HCT116 (cell line): ENCODE measurements around the gene LRRC9. TPM values are rescaled to one million over a fixed set of nuclear protein-coding genes. Genes with fewer than 3 reads are reported as not detected.

Experiments
- ATAC-seq: fragments of 200-7000 bp; cut with Tn5 transposase; 2 replicates; pipeline ENCODE4 v1.9.1; 2020; ENCODE audit warnings: mild to moderate bottlenecking, moderate library complexity
- BruUV-seq: library from RNA; stranded (reverse); fragments of 400-500 nt; replicated peaks from 2 replicates; lab custom pipeline; 2021; lab: Mats Ljungman, UMichigan
- CTCF ChIA-PET: fragments of 300-600 bp; sonication (Branson Sonifier 250); formaldehyde crosslinking; loops from one replicate; lab custom pipeline; 2021; ENCODE audit warnings: antibody characterized with exemption; lab: Charles Lee
- POLR2A ChIA-PET: fragments of 300-600, 350-600 bp; sonication (Branson Sonifier 250); formaldehyde crosslinking; loops from one replicate; lab custom pipeline; 2021; ENCODE audit warnings: antibody characterized with exemption; lab: Charles Lee
- RAD21 ChIA-PET, 2 experiments: fragments of 300-600 bp; sonication (Branson Sonifier 250); formaldehyde crosslinking; loops; one replicate each; lab custom pipeline; 2023; ENCODE audit warnings: low total read pairs in 2 of 2; ENCODE audit not compliant: uncharacterized antibody in 2 of 2, unreplicated experiment in 2 of 2, low non-redundant PET in 1 of 2; lab: Charles Lee
- DNase-seq: peaks from one replicate; pipeline ENCODE4 v3.0.0-alpha.2; 2010; ENCODE audit warnings: low read depth, low spot score
- H2AFZ ChIP-seq: fragments of 200-600 bp; shearing (Covaris generic), sonication (generic); 2 replicates; pipeline ENCODE4 v1.6.1; 2017; ENCODE audit warnings: low read depth, mixed run types, mixed read lengths, antibody characterized with exemption, low read length; ENCODE audit not compliant: poor library complexity, severe bottlenecking
- H3K27ac ChIP-seq: 2 replicates; pipeline ENCODE4 v1.5.1; 2012; ENCODE audit warnings: low read depth, low read length
- H3K27me3 ChIP-seq: fragments of 200-600 bp; sonication (generic); 2 replicates; pipeline ENCODE4 v1.6.1; 2016; ENCODE audit warnings: mixed run types, low read length, mixed read lengths; ENCODE audit not compliant: insufficient read depth
- H3K36me3 ChIP-seq, 2 experiments: fragments of 200-500 bp in 1 of 2; fragments of 200-600 bp in 1 of 2; sonication (Bioruptor generic) in 1 of 2; sonication (generic) in 1 of 2; 2 replicates each; pipeline versions ENCODE4 v1.5.1 to v1.6.1; 2014 to 2016; ENCODE audit warnings: low read length in 2 of 2, inconsistent platforms in 1 of 2, mixed read lengths in 1 of 2, mixed run types in 1 of 2; ENCODE audit not compliant: insufficient read depth in 2 of 2, control insufficient read depth in 1 of 2
- H3K4me1 ChIP-seq, 2 experiments: fragments of 200-600 bp in 1 of 2; sonication (generic) in 1 of 2; 2 replicates each; pipeline versions ENCODE4 v1.5.1 to v1.6.1; 2012 to 2017; ENCODE audit warnings: low read length in 2 of 2, inconsistent platforms in 1 of 2, mild to moderate bottlenecking in 1 of 2, mixed read lengths in 1 of 2, mixed run types in 1 of 2, moderate library complexity in 1 of 2; ENCODE audit not compliant: insufficient read depth in 2 of 2, control insufficient read depth in 1 of 2
- H3K4me2 ChIP-seq: fragments of 200-600 bp; sonication (generic); 2 replicates; pipeline ENCODE4 v1.6.1; 2017; ENCODE audit warnings: mixed run types, low read length, mixed read lengths
- H3K4me3 ChIP-seq, 2 experiments: fragments of 200-600 bp in 1 of 2; sonication (generic) in 1 of 2; replicated peaks in 1 of 2; 2 replicates each; pipeline ENCODE4 v1.5.1; 2011 to 2016; ENCODE audit warnings: low read length in 2 of 2, control low read depth in 1 of 2, low read depth in 1 of 2, mild to moderate bottlenecking in 1 of 2, mixed read lengths in 1 of 2, mixed run types in 1 of 2
- H3K79me2 ChIP-seq: fragments of 200-600 bp; sonication (generic); 2 replicates; pipeline ENCODE4 v1.6.1; 2017; ENCODE audit warnings: mild to moderate bottlenecking, mixed run types, low read length, moderate library complexity, mixed read lengths; ENCODE audit not compliant: insufficient read depth
- H3K9ac ChIP-seq: fragments of 200-600 bp; sonication (generic); 2 replicates; pipeline ENCODE4 v1.6.1; 2016; ENCODE audit warnings: low read length, mixed read lengths
- H3K9me2 ChIP-seq: fragments of 200-600 bp; sonication (generic), shearing (Covaris generic); 2 replicates; pipeline ENCODE4 v1.6.1; 2017; ENCODE audit warnings: mixed run types, mild to moderate bottlenecking, moderate library complexity; ENCODE audit not compliant: insufficient read depth
- H3K9me3 ChIP-seq, 2 experiments: fragments of 200-500 bp in 1 of 2; fragments of 200-600 bp in 1 of 2; sonication (Bioruptor generic) in 1 of 2; sonication (generic) in 1 of 2; 2 replicates each; pipeline ENCODE4 v1.6.1; 2014 to 2017; ENCODE audit warnings: low read length in 2 of 2, mixed read lengths in 2 of 2, inconsistent platforms in 1 of 2, low read depth in 1 of 2, mild to moderate bottlenecking in 1 of 2, mixed run types in 1 of 2, moderate library complexity in 1 of 2; ENCODE audit not compliant: control insufficient read depth in 1 of 2, insufficient read depth in 1 of 2
- H4K20me1 ChIP-seq: fragments of 200-600 bp; sonication (generic), shearing (Covaris generic); 2 replicates; pipeline ENCODE4 v1.6.1; 2017; ENCODE audit warnings: mixed run types, mild to moderate bottlenecking, moderate library complexity; ENCODE audit not compliant: insufficient read depth
- CBX3 ChIP-seq: IDR thresholded peaks from 2 replicates; pipeline ENCODE4 v1.6.1; 2012; ENCODE audit warnings: low read depth
- EGR1 ChIP-seq: IDR thresholded peaks from 2 replicates; pipeline ENCODE4 v1.6.1; 2012; ENCODE audit warnings: low read depth
- ELF1 ChIP-seq: IDR thresholded peaks from 2 replicates; pipeline ENCODE4 v1.6.1; 2012; ENCODE audit warnings: low read depth, borderline replicate concordance
- EZH2 ChIP-seq: fragments of 200-600 bp; sonication (generic); IDR thresholded peaks from 2 replicates; pipeline ENCODE4 v1.6.1; 2017; ENCODE audit warnings: antibody characterized with exemption, mixed run types
- FOSL1 ChIP-seq: IDR thresholded peaks from 2 replicates; pipeline ENCODE4 v1.6.1; 2012; ENCODE audit warnings: low read depth
- JUND ChIP-seq: IDR thresholded peaks from 2 replicates; pipeline ENCODE4 v1.6.1; 2012
- MAX ChIP-seq: IDR thresholded peaks from 2 replicates; pipeline ENCODE4 v1.6.1; 2012
- POLR2A ChIP-seq: IDR thresholded peaks from 2 replicates; pipeline ENCODE4 v1.7.0; 2011; ENCODE audit warnings: borderline replicate concordance; ENCODE audit not compliant: insufficient read depth, insufficient read length; ENCODE audit errors: extremely low read depth
- POLR2AphosphoS5 ChIP-seq: IDR thresholded peaks from 2 replicates; pipeline ENCODE4 v1.6.1; 2011; ENCODE audit warnings: mild to moderate bottlenecking, low read depth, low read length, moderate library complexity
- RAD21 ChIP-seq: IDR thresholded peaks from 2 replicates; pipeline ENCODE4 v1.6.1; 2012; ENCODE audit warnings: low read depth, mild to moderate bottlenecking
- SIN3A ChIP-seq: IDR thresholded peaks from 2 replicates; pipeline ENCODE4 v1.6.1; 2012; ENCODE audit warnings: low read depth
- SP1 ChIP-seq: IDR thresholded peaks from 2 replicates; pipeline ENCODE4 v1.6.1; 2012; ENCODE audit warnings: low read depth
- SRF ChIP-seq: IDR thresholded peaks from 2 replicates; pipeline ENCODE4 v1.6.1; 2012; ENCODE audit warnings: low read depth
- YY1 ChIP-seq: IDR thresholded peaks from 2 replicates; pipeline ENCODE4 v1.6.1; 2011; ENCODE audit warnings: low read length, low read depth, moderate library complexity, mild to moderate bottlenecking; ENCODE audit not compliant: insufficient replicate concordance; ENCODE audit errors: extremely low read depth
- ZFX ChIP-seq: fragments of 450-650 bp; IDR thresholded peaks from 2 replicates; pipeline ENCODE4 v1.6.1; 2017
- ZNF274 ChIP-seq: fragments of 200-500 bp; sonication (Bioruptor generic); IDR thresholded peaks from 2 replicates; pipeline ENCODE4 v1.6.1; 2014; ENCODE audit warnings: mild to moderate bottlenecking, low read depth, low read length, inconsistent platforms
- intact Hi-C: fragments of 100-400 bp; cut with micrococcal nuclease; formaldehyde crosslinking; loops from 2 replicates; pipeline ENCODE4 v1.10.0; 2022
- total RNA-seq: library from RNA; stranded (reverse); gene quantifications from one replicate; pipeline ENCODE4 v1.2.1, GENCODE V29; 2021; ENCODE audit not compliant: unreplicated experiment
- TF ChIP-seq, protein P1 (sequence below): IDR thresholded peaks from 2 replicates; pipeline ENCODE4 v1.6.1; 2012
- TF ChIP-seq, protein P2 (sequence below): IDR thresholded peaks from 2 replicates; pipeline ENCODE4 v1.6.1; 2011; ENCODE audit warnings: mild to moderate bottlenecking, low read length, moderate library complexity; ENCODE audit not compliant: insufficient replicate concordance; ENCODE audit errors: extremely low read depth
- TF ChIP-seq, protein P3 (sequence below): IDR thresholded peaks from 2 replicates; pipeline ENCODE4 v1.6.1; 2012; ENCODE audit warnings: low read depth

LRRC9 gene
- total RNA-seq, 1 experiment from 2014 or later = not detected

GRCh38 chr14:60106339-60106738, 186.4 kb downstream of the LRRC9 start (continued):
- TF ChIP-seq SRF = no peak
- TF ChIP-seq, all 23 proteins: peak for 0

GRCh38 chr14:60107477-60107876, 187.5 kb downstream of the LRRC9 start:
- Histone ChIP-seq H4K20me1 (no peaks in the 10 kb centered on the region; the same call in 1 of the 2 replicates), H3K4me1 (no peaks in the 10 kb centered on the region), H3K36me3 (no peaks in the 10 kb centered on the region; a peak in 1 of 4 replicates), H3K9me2 (no peaks in the 10 kb centered on the region), H3K27me3 (no peaks in the 10 kb centered on the region), H3K4me3 (no peak overlapping the region), H3K9ac (no peak overlapping the region), H3K9me3 (no peaks in the 10 kb centered on the region), H3K79me2 (peaks cover 92% of the 10 kb centered on the region), H3K27ac (no peak overlapping the region), H2AFZ (no peak overlapping the region), H3K4me2 (no peak overlapping the region)
- intact Hi-C loops = no loop called here
- TF ChIP-seq ZNF274 (no peak), ELF1 (no peak), POLR2AphosphoS5 (no peak), ZFX (no peak), SIN3A (no peak), FOSL1 (no peak), CBX3 (no peak), EZH2 (no peak), SRF (no peak), EGR1 (no peak), POLR2A (no peak), YY1 (no peak), SP1 (no peak), MAX (no peak), JUND (no peak), RAD21 (no peak)
- TF ChIP-seq, protein P1, sequence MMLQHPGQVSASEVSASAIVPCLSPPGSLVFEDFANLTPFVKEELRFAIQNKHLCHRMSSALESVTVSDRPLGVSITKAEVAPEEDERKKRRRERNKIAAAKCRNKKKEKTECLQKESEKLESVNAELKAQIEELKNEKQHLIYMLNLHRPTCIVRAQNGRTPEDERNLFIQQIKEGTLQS = no peak
- TF ChIP-seq, protein P2, sequence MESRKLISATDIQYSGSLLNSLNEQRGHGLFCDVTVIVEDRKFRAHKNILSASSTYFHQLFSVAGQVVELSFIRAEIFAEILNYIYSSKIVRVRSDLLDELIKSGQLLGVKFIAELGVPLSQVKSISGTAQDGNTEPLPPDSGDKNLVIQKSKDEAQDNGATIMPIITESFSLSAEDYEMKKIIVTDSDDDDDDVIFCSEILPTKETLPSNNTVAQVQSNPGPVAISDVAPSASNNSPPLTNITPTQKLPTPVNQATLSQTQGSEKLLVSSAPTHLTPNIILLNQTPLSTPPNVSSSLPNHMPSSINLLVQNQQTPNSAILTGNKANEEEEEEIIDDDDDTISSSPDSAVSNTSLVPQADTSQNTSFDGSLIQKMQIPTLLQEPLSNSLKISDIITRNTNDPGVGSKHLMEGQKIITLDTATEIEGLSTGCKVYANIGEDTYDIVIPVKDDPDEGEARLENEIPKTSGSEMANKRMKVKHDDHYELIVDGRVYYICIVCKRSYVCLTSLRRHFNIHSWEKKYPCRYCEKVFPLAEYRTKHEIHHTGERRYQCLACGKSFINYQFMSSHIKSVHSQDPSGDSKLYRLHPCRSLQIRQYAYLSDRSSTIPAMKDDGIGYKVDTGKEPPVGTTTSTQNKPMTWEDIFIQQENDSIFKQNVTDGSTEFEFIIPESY = no peak
- TF ChIP-seq, protein P3, sequence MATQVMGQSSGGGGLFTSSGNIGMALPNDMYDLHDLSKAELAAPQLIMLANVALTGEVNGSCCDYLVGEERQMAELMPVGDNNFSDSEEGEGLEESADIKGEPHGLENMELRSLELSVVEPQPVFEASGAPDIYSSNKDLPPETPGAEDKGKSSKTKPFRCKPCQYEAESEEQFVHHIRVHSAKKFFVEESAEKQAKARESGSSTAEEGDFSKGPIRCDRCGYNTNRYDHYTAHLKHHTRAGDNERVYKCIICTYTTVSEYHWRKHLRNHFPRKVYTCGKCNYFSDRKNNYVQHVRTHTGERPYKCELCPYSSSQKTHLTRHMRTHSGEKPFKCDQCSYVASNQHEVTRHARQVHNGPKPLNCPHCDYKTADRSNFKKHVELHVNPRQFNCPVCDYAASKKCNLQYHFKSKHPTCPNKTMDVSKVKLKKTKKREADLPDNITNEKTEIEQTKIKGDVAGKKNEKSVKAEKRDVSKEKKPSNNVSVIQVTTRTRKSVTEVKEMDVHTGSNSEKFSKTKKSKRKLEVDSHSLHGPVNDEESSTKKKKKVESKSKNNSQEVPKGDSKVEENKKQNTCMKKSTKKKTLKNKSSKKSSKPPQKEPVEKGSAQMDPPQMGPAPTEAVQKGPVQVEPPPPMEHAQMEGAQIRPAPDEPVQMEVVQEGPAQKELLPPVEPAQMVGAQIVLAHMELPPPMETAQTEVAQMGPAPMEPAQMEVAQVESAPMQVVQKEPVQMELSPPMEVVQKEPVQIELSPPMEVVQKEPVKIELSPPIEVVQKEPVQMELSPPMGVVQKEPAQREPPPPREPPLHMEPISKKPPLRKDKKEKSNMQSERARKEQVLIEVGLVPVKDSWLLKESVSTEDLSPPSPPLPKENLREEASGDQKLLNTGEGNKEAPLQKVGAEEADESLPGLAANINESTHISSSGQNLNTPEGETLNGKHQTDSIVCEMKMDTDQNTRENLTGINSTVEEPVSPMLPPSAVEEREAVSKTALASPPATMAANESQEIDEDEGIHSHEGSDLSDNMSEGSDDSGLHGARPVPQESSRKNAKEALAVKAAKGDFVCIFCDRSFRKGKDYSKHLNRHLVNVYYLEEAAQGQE = no peak
- BruUV-seq = no TSS peak
- ATAC-seq (no peak), DNase-seq (no peak)
- CTCF ChIA-PET = no interaction called here
- POLR2A ChIA-PET = no interaction called here
- RAD21 ChIA-PET = no interaction called here
